Stimulated activated CD4-positive, alpha-beta T cell treated with anti-CD3 and anti-CD28 coated beads, Interleukin-2, amount 100 ng/mL, for 4 hours (primary cell): ENCODE results near the gene MEIS3.

Source experiments
- DNase-seq: peaks from one replicate; pipeline ENCODE4 v3.0.0-alpha.2; 2020; ENCODE audit warnings: low read depth

The MEIS3 gene

GRCh38 chr19:47435883-47436417, 16.6 kb upstream of the MEIS3 start:
- DNase-seq: no peak

- no peak for DNase-seq
These were observed 15.9 kb upstream of the MEIS3 start for GRCh38 chr19:47435196-47435595.

- no peak for DNase-seq
These were observed 14.8 kb upstream of the MEIS3 start for GRCh38 chr19:47434088-47434487.

GRCh38 chr19:47433121-47433520, 13.8 kb upstream of the MEIS3 start:
- no peak for DNase-seq

GRCh38 chr19:47432499-47432898, 13.2 kb upstream of the MEIS3 start:
- no peak for DNase-seq

GRCh38 chr19:47432091-47432490, 12.8 kb upstream of the MEIS3 start:
- DNase-seq: no peak

- no peak for DNase-seq
These were observed 10.9 kb upstream of the MEIS3 start for GRCh38 chr19:47430041-47430802.

GRCh38 chr19:47429140-47429793, 9.9 kb upstream of the MEIS3 start:
- no peak for DNase-seq

GRCh38 chr19:47428177-47428894, 9.0 kb upstream of the MEIS3 start:
- DNase-seq: peak; percentile 87

- DNase-seq: peak; percentile 62
These were observed 8.2 kb upstream of the MEIS3 start for GRCh38 chr19:47427241-47428176.

GRCh38 chr19:47423203-47423882, 4.0 kb upstream of the MEIS3 start:
- no peak for DNase-seq

GRCh38 chr19:47422417-47423163, 3.3 kb upstream of the MEIS3 start:
- no peak for DNase-seq

GRCh38 chr19:47421844-47422395, 2.6 kb upstream of the MEIS3 start:
- DNase-seq: no peak

- DNase-seq: no peak
These were observed 2.0 kb upstream of the MEIS3 start for GRCh38 chr19:47421244-47421786.

GRCh38 chr19:47419789-47420188, 462 bp upstream of the MEIS3 start:
- no peak for DNase-seq

GRCh38 chr19:47418692-47419029, 666 bp downstream of the MEIS3 start:
- no peak for DNase-seq

- DNase-seq: peak; percentile 14
These were observed 1.3 kb downstream of the MEIS3 start for GRCh38 chr19:47417746-47418691.

- DNase-seq: no peak
These were observed 2.1 kb downstream of the MEIS3 start for GRCh38 chr19:47417107-47417745.
